IgD-negative memory B cell (primary cell): ENCODE measurements around the gene FANCD2. TPM values are rescaled to one million over a fixed set of nuclear protein-coding genes. Genes with fewer than 3 reads are reported as not detected.
"Not testable (repeated sequence)": the region's sequence is repeated elsewhere in the genome, so short reads cannot be mapped to it uniquely, and the experiment has no call there.

Experiments used
- H3K27ac Mint-ChIP-seq, 3 donors: one replicate each; pipeline ENCODE4 v1.8.0; 2020 to 2022; ENCODE audit warnings: mild to moderate bottlenecking in 3 of 3, mixed read lengths in 3 of 3, moderate library complexity in 1 of 3
- H3K27me3 Mint-ChIP-seq: one replicate; pipeline ENCODE4 v1.8.0; 2021; ENCODE audit warnings: mixed read lengths
- H3K36me3 Mint-ChIP-seq: one replicate; pipeline ENCODE4 v1.8.0; 2020; ENCODE audit warnings: mild to moderate bottlenecking, mixed read lengths
- H3K4me1 Mint-ChIP-seq, 3 donors: one replicate each; pipeline ENCODE4 v1.8.0; 2020 to 2022; ENCODE audit warnings: mixed read lengths in 3 of 3, mild to moderate bottlenecking in 1 of 3
- H3K4me3 Mint-ChIP-seq, 4 donors: one replicate each; pipeline ENCODE4 v1.8.0; 2020 to 2022; ENCODE audit warnings: mild to moderate bottlenecking in 4 of 4, mixed read lengths in 4 of 4, moderate library complexity in 3 of 4
- H3K9me3 Mint-ChIP-seq, 3 donors: one replicate each; pipeline ENCODE4 v1.8.0; 2020 to 2021; ENCODE audit warnings: mixed read lengths in 3 of 3, mild to moderate bottlenecking in 1 of 3
- polyA plus RNA-seq: library from polyadenylated mRNA; unstranded; fragments of 300-500 nt; fragmentation: Illumina TruSeq; gene quantifications from one replicate; pipeline ENCODE4 v1.2.3, GENCODE V29; 2021

FANCD2 gene
- polyA plus RNA-seq, 1 donor from 2014 or later, result 15.2 TPM

GRCh38 chr3:10041034-10041433 is 14.8 kb downstream of the FANCD2 start:
- Mint-ChIP-seq H3K4me3 (no peak overlapping the region), H3K36me3 (peaks cover 6% of the 10 kb centered on the region), H3K27ac (no peak overlapping the region), H3K4me1 (no peaks in the 10 kb centered on the region), H3K27me3 (no peaks in the 10 kb centered on the region), H3K9me3 (no peaks in the 10 kb centered on the region)

- H3K4me1 Mint-ChIP-seq, result no peaks in the 10 kb centered on the region
- no peak overlapping the region for H3K27ac Mint-ChIP-seq
- H3K4me3 Mint-ChIP-seq, result no peak overlapping the region
- no peaks in the 10 kb centered on the region for H3K27me3 Mint-ChIP-seq
- H3K36me3 Mint-ChIP-seq, result peaks cover 17% of the 10 kb centered on the region
- H3K9me3 Mint-ChIP-seq, result no peaks in the 10 kb centered on the region
Measured at GRCh38 chr3:10047876-10048275, 21.6 kb downstream of the FANCD2 start.

DNA sequence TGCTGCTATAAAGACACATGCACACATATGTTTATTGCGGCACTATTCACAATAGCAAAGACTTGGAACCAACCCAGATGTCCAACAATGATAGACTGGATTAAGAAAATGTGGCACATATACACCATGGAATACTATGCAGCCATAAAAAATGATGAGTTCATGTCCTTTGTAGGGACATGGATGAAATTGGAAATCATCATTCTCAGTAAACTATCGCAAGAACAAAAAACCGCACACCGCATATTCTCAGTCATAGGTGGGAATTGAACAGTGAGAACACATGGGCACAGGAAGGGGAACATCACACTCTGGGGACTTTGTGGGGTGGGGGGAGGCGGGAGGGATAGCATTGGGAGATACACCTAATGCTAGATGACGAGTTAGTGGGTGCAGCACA is 26.8 kb downstream of the FANCD2 start:
- H3K4me3 Mint-ChIP-seq, H3K4me1 Mint-ChIP-seq, H3K27ac Mint-ChIP-seq, H3K27me3 Mint-ChIP-seq, H3K9me3 Mint-ChIP-seq: not testable (repeated sequence)
- peaks cover 15% of the 10 kb centered on the region for H3K36me3 Mint-ChIP-seq

DNA sequence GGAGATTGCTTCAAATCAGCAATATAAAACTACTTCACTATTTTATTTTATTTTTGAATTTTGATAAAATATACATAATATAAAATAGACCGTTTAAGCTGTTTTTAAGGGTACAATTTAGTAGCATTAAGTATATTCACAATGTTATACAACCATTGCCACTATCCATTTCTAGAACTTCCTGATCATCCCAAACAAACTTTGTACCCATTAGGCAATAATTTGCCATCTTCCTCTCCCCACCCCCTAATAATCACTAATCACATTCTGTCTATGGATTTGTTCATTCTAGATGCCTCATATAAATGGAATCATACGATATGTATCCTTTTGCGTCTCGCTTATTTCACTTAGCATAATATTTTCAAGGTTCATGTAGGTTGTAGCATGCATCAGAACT is 28.9 kb downstream of the FANCD2 start:
- H3K27me3 Mint-ChIP-seq, result no peaks in the 10 kb centered on the region
- H3K27ac Mint-ChIP-seq, result no peak overlapping the region
- H3K4me3 Mint-ChIP-seq, result no peak overlapping the region
- H3K4me1 Mint-ChIP-seq, result no peaks in the 10 kb centered on the region
- peaks cover 10% of the 10 kb centered on the region for H3K36me3 Mint-ChIP-seq
- H3K9me3 Mint-ChIP-seq, result no peaks in the 10 kb centered on the region

DNA sequence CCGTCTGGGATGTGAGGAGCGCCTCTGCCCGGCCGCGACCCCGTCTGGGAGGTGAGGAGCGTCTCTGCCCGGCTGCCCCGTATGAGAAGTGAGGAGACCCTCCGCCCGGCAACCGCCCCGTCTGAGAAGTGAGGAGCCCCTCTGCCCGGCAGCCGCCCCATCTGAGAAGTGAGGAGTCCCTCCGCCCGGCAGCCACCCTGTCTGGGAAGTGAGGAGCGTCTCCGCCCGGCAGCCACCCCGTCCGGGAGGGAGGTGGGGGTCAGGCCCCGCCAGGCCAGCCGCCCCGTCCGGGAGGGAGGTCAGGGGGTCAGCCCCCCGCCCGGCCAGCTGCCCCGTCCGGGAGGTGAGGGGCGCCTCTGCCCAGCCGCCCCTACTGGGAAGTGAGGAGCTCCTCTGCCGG is 43.8 kb downstream of the FANCD2 start:
- not testable (repeated sequence) for H3K4me1 Mint-ChIP-seq, H3K4me3 Mint-ChIP-seq, H3K27ac Mint-ChIP-seq, H3K27me3 Mint-ChIP-seq, H3K9me3 Mint-ChIP-seq, H3K36me3 Mint-ChIP-seq

DNA sequence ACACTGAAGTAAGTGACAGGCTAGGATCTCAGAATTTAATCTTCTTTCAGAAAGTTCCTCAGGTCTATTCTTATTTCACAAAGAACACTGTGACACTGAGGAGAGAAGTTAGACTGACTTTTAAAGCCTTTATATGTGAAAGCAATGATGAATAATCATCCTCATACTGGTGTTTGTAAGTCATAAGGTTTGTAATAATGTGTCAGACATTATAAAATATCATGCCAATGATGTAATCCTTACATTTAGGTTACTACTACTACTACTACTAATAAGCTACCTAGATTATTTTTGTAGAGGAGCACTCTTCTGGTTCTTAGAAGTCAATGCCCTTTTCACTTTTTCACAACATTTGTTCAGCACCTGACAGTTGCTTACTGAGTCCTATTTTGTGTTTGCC is 48.4 kb downstream of the FANCD2 start:
- no peak overlapping the region for H3K4me3 Mint-ChIP-seq
- H3K36me3 Mint-ChIP-seq, result peaks cover 6% of the 10 kb centered on the region
- H3K9me3 Mint-ChIP-seq, result no peaks in the 10 kb centered on the region
- no peaks in the 10 kb centered on the region for H3K27me3 Mint-ChIP-seq
- no peaks in the 10 kb centered on the region for H3K4me1 Mint-ChIP-seq
- H3K27ac Mint-ChIP-seq, result no peak overlapping the region

DNA sequence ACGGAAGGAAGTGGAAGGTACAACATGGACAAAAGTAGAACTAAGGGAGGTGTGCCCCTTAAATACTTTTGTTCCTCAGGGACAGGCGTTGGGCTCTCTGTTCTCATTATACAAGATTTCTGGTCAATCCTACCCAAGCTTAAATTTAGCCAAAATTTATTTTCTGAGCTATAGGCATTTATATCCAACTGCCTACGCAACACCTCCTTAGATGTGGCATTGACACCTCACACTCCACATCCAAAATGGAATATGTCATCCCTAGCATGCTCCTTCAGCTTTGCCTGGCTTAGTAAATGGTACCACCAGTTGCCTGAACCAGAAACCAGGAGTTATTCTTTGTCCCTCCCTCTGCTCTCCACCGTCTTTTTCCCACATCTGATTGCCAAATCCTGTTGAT is 55.6 kb downstream of the FANCD2 start:
- peak overlapping the region in 1 of 3 donors; percentile 83 for H3K27ac Mint-ChIP-seq
- H3K4me1 Mint-ChIP-seq, result no peaks in the 10 kb centered on the region

DNA sequence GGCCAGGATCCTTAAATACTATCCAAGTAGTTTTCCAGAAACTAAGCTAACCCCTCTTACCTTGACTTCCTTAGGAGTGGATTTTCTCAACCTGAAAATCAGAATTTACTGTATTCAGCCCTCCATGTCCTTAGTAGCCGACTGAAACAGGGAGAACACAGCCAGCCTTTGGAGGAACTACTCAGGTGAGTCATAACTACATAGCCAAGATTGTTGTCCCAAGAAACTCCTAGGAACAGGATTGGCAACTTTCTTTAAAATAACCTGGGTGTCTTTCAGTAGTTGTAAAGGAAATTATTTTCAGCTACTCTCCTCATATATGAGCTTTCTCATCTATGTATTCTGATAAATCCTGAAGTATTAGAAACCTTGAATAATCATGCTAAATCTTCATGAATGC is 59.5 kb downstream of the FANCD2 start:
- H3K4me3 Mint-ChIP-seq, result no peak overlapping the region
- H3K27ac Mint-ChIP-seq, result no peak overlapping the region
- no peaks in the 10 kb centered on the region for H3K4me1 Mint-ChIP-seq
- H3K27me3 Mint-ChIP-seq, result no peaks in the 10 kb centered on the region
- no peaks in the 10 kb centered on the region for H3K9me3 Mint-ChIP-seq
- H3K36me3 Mint-ChIP-seq, result peaks cover 2% of the 10 kb centered on the region

More for the DNA sequence above, 55.6 kb downstream of the FANCD2 start:
- Mint-ChIP-seq H3K4me3 (no peak overlapping the region), H3K36me3 (no peaks in the 10 kb centered on the region), H3K27me3 (no peaks in the 10 kb centered on the region), H3K9me3 (no peaks in the 10 kb centered on the region)

GRCh38 chr3:10088256-10088655 is 62.0 kb downstream of the FANCD2 start:
- H3K27ac Mint-ChIP-seq, result no peak overlapping the region
- peaks cover 6% of the 10 kb centered on the region for H3K36me3 Mint-ChIP-seq
- no peak overlapping the region for H3K4me3 Mint-ChIP-seq
- no peaks in the 10 kb centered on the region for H3K4me1 Mint-ChIP-seq
- H3K9me3 Mint-ChIP-seq, result no peaks in the 10 kb centered on the region
- no peaks in the 10 kb centered on the region for H3K27me3 Mint-ChIP-seq

DNA sequence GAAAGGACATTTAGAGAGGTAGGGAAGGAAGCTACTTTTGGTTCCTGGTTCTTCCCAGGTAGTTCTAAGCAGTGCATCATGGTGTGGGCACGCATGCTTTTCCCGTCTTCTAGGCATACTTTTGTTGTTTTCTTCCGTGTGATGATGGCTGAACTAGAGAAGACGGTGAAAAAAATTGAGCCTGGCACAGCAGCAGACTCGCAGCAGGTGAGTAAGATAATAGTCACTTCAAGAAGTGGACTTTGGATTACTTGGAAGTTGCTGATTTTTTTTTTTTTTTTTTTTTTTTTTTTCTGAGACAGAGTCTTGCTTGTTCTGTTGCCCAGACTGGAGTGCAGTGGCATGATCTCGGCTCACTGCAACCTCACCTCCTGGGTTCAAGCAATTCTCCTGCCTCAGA is 63.9 kb downstream of the FANCD2 start:
- H3K27me3 Mint-ChIP-seq, result no peaks in the 10 kb centered on the region
- H3K36me3 Mint-ChIP-seq, result peaks cover 8% of the 10 kb centered on the region
- peaks cover 0 to under 1% (median 0%) of the 10 kb centered on the region in 3 donors for H3K4me1 Mint-ChIP-seq
- H3K4me3 Mint-ChIP-seq, result no peak overlapping the region
- no peak overlapping the region for H3K27ac Mint-ChIP-seq
- H3K9me3 Mint-ChIP-seq, result no peaks in the 10 kb centered on the region

DNA sequence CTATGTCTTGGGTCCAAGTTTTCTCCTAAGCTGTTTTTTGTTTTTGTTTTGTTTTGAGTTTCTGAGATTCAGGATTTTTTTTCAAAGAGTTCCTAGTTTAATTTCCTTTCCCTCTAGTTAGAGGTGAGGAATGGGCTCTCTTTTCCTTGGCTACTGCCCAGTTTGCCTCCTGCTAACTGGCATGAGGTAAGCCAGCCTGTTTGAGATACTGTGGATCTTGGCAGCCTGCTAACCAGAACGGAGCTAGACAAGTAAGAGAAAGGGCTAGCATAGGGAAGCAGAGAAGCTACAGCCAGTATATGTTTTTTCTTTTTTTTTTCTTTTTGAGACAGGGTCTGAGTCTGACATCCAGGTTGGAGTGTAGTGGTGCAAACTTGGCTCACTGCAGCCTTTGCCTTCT is 64.5 kb downstream of the FANCD2 start:
- not testable (repeated sequence) for H3K27ac Mint-ChIP-seq, H3K4me3 Mint-ChIP-seq, H3K4me1 Mint-ChIP-seq, H3K36me3 Mint-ChIP-seq, H3K9me3 Mint-ChIP-seq, H3K27me3 Mint-ChIP-seq

DNA sequence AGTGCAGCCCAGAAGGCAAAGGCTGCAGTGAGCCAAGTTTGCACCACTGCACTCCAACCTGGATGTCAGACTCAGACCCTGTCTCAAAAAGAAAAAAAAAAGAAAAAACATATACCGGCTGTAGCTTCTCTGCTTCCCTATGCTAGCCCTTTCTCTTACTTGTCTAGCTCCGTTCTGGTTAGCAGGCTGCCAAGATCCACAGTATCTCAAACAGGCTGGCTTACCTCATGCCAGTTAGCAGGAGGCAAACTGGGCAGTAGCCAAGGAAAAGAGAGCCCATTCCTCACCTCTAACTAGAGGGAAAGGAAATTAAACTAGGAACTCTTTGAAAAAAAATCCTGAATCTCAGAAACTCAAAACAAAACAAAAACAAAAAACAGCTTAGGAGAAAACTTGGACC is 65.2 kb downstream of the FANCD2 start:
- H3K27ac Mint-ChIP-seq, H3K36me3 Mint-ChIP-seq, H3K4me3 Mint-ChIP-seq, H3K9me3 Mint-ChIP-seq, H3K27me3 Mint-ChIP-seq, H3K4me1 Mint-ChIP-seq: not testable (repeated sequence)

- peaks cover 0 to 2% (median 0%) of the 10 kb centered on the region in 3 donors for H3K4me1 Mint-ChIP-seq
- H3K27me3 Mint-ChIP-seq, result no peaks in the 10 kb centered on the region
- H3K4me3 Mint-ChIP-seq, result no peak overlapping the region
- H3K9me3 Mint-ChIP-seq, result no peaks in the 10 kb centered on the region
- H3K27ac Mint-ChIP-seq, result no peak overlapping the region
- H3K36me3 Mint-ChIP-seq, result peaks cover 8% of the 10 kb centered on the region
Measured at GRCh38 chr3:10093678-10094077, 67.4 kb downstream of the FANCD2 start.

DNA sequence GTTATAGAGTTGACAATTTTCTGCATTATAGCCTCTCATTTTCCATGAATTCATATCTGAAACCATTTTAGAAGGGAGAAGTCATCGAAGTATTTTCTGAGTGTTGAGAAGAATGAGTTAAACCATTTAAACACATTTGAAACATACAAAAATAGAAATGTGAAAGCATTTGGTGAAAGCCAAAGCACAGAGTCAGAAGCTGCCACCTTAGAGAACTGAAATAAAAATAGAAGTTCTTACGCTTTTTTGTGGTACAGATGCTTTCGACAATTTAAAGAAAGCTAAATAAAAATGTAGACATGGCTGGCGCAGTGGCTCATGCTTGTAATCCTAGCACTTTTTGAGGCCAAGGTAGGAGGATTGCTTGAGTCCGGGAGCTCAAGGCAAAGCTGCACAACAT is 72.8 kb downstream of the FANCD2 start:
- no peak overlapping the region for H3K27ac Mint-ChIP-seq
- no peaks in the 10 kb centered on the region for H3K9me3 Mint-ChIP-seq
- no peak overlapping the region for H3K4me3 Mint-ChIP-seq
- H3K27me3 Mint-ChIP-seq, result no peaks in the 10 kb centered on the region
- H3K36me3 Mint-ChIP-seq, result peaks cover 7% of the 10 kb centered on the region
- H3K4me1 Mint-ChIP-seq, result peaks cover 0 to 2% (median 0%) of the 10 kb centered on the region in 3 donors

- Mint-ChIP-seq H3K4me1 (peaks cover 0 to 2% (median 0%) of the 10 kb centered on the region in 3 donors), H3K9me3 (no peaks in the 10 kb centered on the region), H3K4me3 (no peak overlapping the region), H3K27ac (no peak overlapping the region), H3K27me3 (no peaks in the 10 kb centered on the region), H3K36me3 (peaks cover 4% of the 10 kb centered on the region)
Measured at GRCh38 chr3:10106919-10107318, 80.7 kb downstream of the FANCD2 start.

DNA sequence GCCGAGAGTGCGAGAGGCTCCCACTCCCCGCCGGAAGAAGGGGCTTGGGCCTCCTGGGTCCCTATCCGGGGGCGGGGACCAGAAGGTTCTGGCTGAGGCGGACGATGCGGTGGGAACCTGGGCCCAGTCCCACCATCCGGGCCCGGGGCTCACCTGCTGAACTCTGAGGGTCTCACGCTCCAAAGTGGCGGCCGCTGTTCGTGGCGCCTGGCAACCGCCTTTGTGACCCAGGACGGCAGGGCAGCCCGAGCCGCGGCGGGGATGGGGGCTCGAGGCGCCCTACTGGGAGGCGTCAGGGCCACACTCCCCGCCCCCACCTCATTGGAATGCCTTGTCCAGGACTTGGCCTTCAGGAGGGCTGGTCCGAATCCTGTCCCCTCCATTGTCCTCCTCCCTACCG is 81.9 kb downstream of the FANCD2 start, which contains the start of gene FANCD2OS:
Gene FANCD2OS, minus strand, starts transcription at position 165 of the 400 bp plus-strand sequence. CDS start 3,481 bp downstream, outside the sequence.
- Mint-ChIP-seq H3K9me3 (no peaks in the 10 kb centered on the region), H3K36me3 (peaks cover 4% of the 10 kb centered on the region), H3K4me1 (peaks cover 0 to 2% (median 0%) of the 10 kb centered on the region in 3 donors), H3K4me3 (no peak within 1 kb of the TSS), H3K27ac (no peak within 1 kb of the TSS), H3K27me3 (no peaks in the 10 kb centered on the region)
